HepG2 (cell line): Measurements from ENCODE around the gene CDC27. TPM values are rescaled to one million over a fixed set of nuclear protein-coding genes. Genes with fewer than 3 reads are reported as not detected.

Experiments
- AHR ChIP-seq: IDR thresholded peaks from 2 replicates; pipeline ENCODE4 v1.6.1; 2018; ENCODE audit warnings: missing genetic modification reagents, missing compliant biosample characterization
- FOXJ3 ChIP-seq: sonication (generic); formaldehyde crosslinking; IDR thresholded peaks from 2 replicates; pipeline ENCODE4 v1.4.0; 2020; ENCODE audit warnings: missing genetic modification reagents, mild to moderate bottlenecking, borderline replicate concordance
- JDP2 ChIP-seq: sonication (generic); formaldehyde crosslinking; IDR thresholded peaks from 2 replicates; pipeline ENCODE4 v1.8.1; 2022; ENCODE audit warnings: missing genetic modification reagents, borderline replicate concordance
- KMT2A ChIP-seq: sonication (generic); formaldehyde crosslinking; IDR thresholded peaks from 2 replicates; pipeline ENCODE4 v1.4.0; 2020; ENCODE audit warnings: missing genetic modification reagents
- LCORL ChIP-seq, 2 experiments: fragments of 450-650 bp in 1 of 2; sonication (generic) in 1 of 2; formaldehyde crosslinking in 1 of 2; IDR thresholded peaks; 2 replicates each; pipeline versions ENCODE4 v1.5.0 to v1.6.1; 2017 to 2020; ENCODE audit warnings: antibody characterized with exemption in 1 of 2, missing genetic modification reagents in 1 of 2
- RARA ChIP-seq: IDR thresholded peaks from 2 replicates; pipeline ENCODE4 v1.6.1; 2016; ENCODE audit warnings: missing genetic modification reagents, missing compliant biosample characterization
- ZFP37 ChIP-seq: sonication (generic); formaldehyde crosslinking; IDR thresholded peaks from 2 replicates; pipeline ENCODE4 v1.4.0; 2020; ENCODE audit warnings: missing genetic modification reagents, borderline replicate concordance
- ZMYM3 ChIP-seq: sonication (generic); formaldehyde crosslinking; IDR thresholded peaks from 2 replicates; pipeline ENCODE4 v1.5.1; 2020; ENCODE audit warnings: mild to moderate bottlenecking, missing genetic modification reagents
- ZNF12 ChIP-seq: sonication (generic); formaldehyde crosslinking; IDR thresholded peaks from 2 replicates; pipeline ENCODE4 v1.5.0; 2020; ENCODE audit warnings: missing genetic modification reagents
- ZNF17 ChIP-seq: sonication (generic); formaldehyde crosslinking; IDR thresholded peaks from 2 replicates; pipeline ENCODE4 v1.5.0; 2020; ENCODE audit warnings: mild to moderate bottlenecking, missing genetic modification reagents
- ZNF256 ChIP-seq: sonication (generic); formaldehyde crosslinking; conservative IDR thresholded peaks from 2 replicates; pipeline ENCODE4 v1.4.0; 2020; ENCODE audit warnings: missing genetic modification reagents
- ZNF260 ChIP-seq: sonication (generic); formaldehyde crosslinking; IDR thresholded peaks from 2 replicates; pipeline ENCODE4 v1.4.0; 2020; ENCODE audit warnings: missing genetic modification reagents, low read depth, mild to moderate bottlenecking, borderline replicate concordance
- ZNF263 ChIP-seq: sonication (generic); formaldehyde crosslinking; IDR thresholded peaks from 2 replicates; pipeline ENCODE4 v1.4.0; 2020; ENCODE audit warnings: missing genetic modification reagents
- ZNF350 ChIP-seq: sonication (generic); formaldehyde crosslinking; IDR thresholded peaks from 2 replicates; pipeline ENCODE4 v1.4.0; 2020; ENCODE audit warnings: mild to moderate bottlenecking, low read depth, missing genetic modification reagents, borderline replicate concordance
- ZNF569 ChIP-seq: sonication (generic); formaldehyde crosslinking; IDR thresholded peaks from 2 replicates; pipeline ENCODE4 v1.5.0; 2020; ENCODE audit warnings: mild to moderate bottlenecking, missing genetic modification reagents, moderate library complexity, borderline replicate concordance
- ZNF598 ChIP-seq: sonication (generic); formaldehyde crosslinking; IDR thresholded peaks from 2 replicates; pipeline ENCODE4 v1.5.1; 2020; ENCODE audit warnings: mild to moderate bottlenecking, missing genetic modification reagents, borderline replicate concordance
- ZNF709 ChIP-seq: sonication (generic); formaldehyde crosslinking; IDR thresholded peaks from 2 replicates; pipeline ENCODE4 v1.5.0; 2020; ENCODE audit warnings: mild to moderate bottlenecking, missing genetic modification reagents
- ZNF790 ChIP-seq: sonication (generic); formaldehyde crosslinking; IDR thresholded peaks from 2 replicates; pipeline ENCODE4 v1.8.0; 2022; ENCODE audit warnings: missing genetic modification reagents, mild to moderate bottlenecking, borderline replicate concordance
- ZSCAN30 ChIP-seq: sonication (generic); formaldehyde crosslinking; IDR thresholded peaks from 2 replicates; pipeline ENCODE4 v1.5.0; 2020; ENCODE audit warnings: mild to moderate bottlenecking, missing genetic modification reagents
- polyA plus RNA-seq, 8 experiments: library from polyadenylated mRNA; depleted of rRNA in 3 of 8; stranded (reverse) in 7 of 8; unstranded in 1 of 8; fragments of >200 nt; fragmentation: Illumina TruSeq in 4 of 8; extraction: Trizol in 4 of 8; gene quantifications; 2 replicates each; pipeline versions ENCODE4 v1.2.1 to v1.2.3, GENCODE V29; 2011 to 2016; ENCODE audit warnings: low read depth in 4 of 8, missing spikeins in 1 of 8, mixed read lengths in 1 of 8; ENCODE audit not compliant: insufficient read depth in 1 of 8
- total RNA-seq, 5 experiments: library from RNA; depleted of rRNA; stranded (reverse); fragments of >200 nt; fragmentation: Illumina TruSeq; extraction: Trizol; gene quantifications; 2 replicates each; pipeline ENCODE4 v1.2.3, GENCODE V29; 2016; ENCODE audit warnings: low read depth in 1 of 5
- TF ChIP-seq, protein P1 (sequence below): sonication (generic); formaldehyde crosslinking; IDR thresholded peaks from 2 replicates; pipeline ENCODE4 v1.5.1; 2020; ENCODE audit warnings: mild to moderate bottlenecking, missing genetic modification reagents
- TF ChIP-seq, protein P2 (sequence below): sonication (generic); formaldehyde crosslinking; IDR thresholded peaks from 2 replicates; pipeline ENCODE4 v1.5.0; 2020; ENCODE audit warnings: missing genetic modification reagents
- TF ChIP-seq, protein P3 (sequence below): sonication (generic); formaldehyde crosslinking; IDR thresholded peaks from 2 replicates; pipeline ENCODE4 v1.5.1; 2020; ENCODE audit warnings: missing genetic modification reagents, mild to moderate bottlenecking, borderline replicate concordance

CDC27 gene
- total and polyA plus RNA-seq, 2 of the 13 experiments (the other 11 are each of a cell fraction or from before 2014, with no cell fraction given) = 80.7 to 102 TPM

DNA sequence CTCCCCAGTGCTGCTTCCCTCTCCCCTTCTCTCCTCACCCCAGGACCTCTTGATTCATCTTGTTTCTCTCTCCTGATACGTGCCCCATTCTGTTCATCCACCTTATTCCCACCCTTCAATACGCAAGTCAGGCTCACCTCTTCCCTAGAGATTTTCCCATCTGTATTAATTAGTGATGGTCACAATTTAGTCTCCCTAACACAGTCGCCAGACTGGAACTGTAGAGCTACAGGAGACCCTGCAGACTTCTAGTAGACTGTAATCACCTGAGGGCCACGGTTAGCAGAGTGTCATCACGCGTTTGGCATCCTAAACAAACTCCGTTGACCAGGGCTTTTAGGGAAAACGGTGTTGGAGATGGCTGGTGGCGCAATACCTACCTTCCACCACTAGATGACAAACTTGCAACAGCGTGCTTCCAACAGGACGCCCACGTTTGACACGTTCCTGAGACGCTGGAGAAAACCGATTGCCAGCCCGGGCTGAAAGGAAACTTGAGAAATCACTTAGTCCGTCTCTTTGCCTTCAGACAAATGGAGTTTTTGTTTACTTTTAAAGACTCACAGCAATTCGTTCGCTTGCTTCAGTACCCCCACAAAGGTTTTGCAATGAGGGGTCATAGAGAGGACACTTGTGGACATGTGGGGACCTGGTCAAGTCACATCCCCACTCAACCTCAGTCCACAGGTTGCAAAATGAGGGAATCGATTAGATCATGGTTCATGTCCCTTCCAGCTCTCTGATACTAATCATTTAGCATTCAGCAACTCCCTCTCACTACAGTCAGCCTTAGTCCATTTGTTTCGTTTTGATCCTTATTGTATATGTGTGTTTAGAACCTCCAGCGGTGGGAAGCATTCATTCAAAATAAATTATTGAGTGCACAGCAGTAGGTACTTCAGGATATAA is 40.7 kb upstream of the CDC27 start (continued):
- TF ChIP-seq LCORL (IDR thresholded peaks at IDR 0.05) = no peak
- TF ChIP-seq LCORL (CRISPR knock-in tag; IDR thresholded peaks at IDR 0.05) = peak; percentile 64; the same call in 1 of the 2 replicates
- peak; percentile 30; the same call in 1 of the 2 replicates for TF ChIP-seq ZMYM3 (CRISPR knock-in tag)
- TF ChIP-seq ZNF17 (CRISPR knock-in tag) = peak; percentile 58; the same call in 1 of the 2 replicates
- TF ChIP-seq RARA = peak; percentile 95
- peak; percentile 29; the same call in 1 of the 2 replicates for TF ChIP-seq ZNF350 (CRISPR knock-in tag)
- 0 out of 2 replicates have a peak, but pooled peaks have one; percentile 39 for TF ChIP-seq ZNF256 (CRISPR knock-in tag)
- no peak for TF ChIP-seq ZNF709 (CRISPR knock-in tag)
- TF ChIP-seq ZSCAN30 (CRISPR knock-in tag) = no peak
- 0 out of 2 replicates have a peak, but pooled peaks have one; percentile 34 for TF ChIP-seq ZNF263 (CRISPR knock-in tag)
- no peak for TF ChIP-seq ZNF569 (CRISPR knock-in tag)
- 0 out of 2 replicates have a peak, but pooled peaks have one; percentile 33 for TF ChIP-seq FOXJ3 (CRISPR knock-in tag)
- TF ChIP-seq, protein P1, sequence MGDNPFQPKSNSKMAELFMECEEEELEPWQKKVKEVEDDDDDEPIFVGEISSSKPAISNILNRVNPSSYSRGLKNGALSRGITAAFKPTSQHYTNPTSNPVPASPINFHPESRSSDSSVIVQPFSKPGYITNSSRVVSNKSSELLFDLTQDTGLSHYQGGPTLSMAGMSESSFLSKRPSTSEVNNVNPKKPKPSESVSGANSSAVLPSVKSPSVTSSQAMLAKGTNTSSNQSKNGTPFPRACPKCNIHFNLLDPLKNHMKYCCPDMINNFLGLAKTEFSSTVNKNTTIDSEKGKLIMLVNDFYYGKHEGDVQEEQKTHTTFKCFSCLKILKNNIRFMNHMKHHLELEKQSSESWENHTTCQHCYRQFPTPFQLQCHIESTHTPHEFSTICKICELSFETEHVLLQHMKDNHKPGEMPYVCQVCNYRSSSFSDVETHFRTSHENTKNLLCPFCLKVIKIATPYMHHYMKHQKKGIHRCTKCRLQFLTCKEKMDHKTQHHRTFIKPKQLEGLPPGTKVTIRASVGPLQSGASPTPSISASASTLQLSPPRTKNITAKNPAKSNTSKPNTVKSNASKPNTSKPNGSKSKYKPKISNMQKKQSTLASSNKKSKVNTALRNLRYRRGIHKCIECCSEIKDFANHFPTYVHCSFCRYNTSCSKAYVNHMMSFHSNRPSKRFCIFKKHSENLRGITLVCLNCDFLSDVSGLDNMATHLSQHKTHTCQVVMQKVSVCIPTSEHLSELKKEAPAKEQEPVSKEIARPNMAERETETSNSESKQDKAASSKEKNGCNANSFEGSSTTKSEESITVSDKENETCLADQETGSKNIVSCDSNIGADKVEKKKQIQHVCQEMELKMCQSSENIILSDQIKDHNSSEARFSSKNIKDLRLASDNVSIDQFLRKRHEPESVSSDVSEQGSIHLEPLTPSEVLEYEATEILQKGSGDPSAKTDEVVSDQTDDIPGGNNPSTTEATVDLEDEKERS (CRISPR knock-in tag) = peak; percentile 64; the same call in 1 of the 2 replicates
- TF ChIP-seq, protein P2, sequence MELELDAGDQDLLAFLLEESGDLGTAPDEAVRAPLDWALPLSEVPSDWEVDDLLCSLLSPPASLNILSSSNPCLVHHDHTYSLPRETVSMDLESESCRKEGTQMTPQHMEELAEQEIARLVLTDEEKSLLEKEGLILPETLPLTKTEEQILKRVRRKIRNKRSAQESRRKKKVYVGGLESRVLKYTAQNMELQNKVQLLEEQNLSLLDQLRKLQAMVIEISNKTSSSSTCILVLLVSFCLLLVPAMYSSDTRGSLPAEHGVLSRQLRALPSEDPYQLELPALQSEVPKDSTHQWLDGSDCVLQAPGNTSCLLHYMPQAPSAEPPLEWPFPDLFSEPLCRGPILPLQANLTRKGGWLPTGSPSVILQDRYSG = no peak
- TF ChIP-seq ZNF260 = no peak
- no peak for TF ChIP-seq JDP2 (CRISPR knock-in tag)
- TF ChIP-seq ZFP37 = no peak
- peak; percentile 85 for TF ChIP-seq AHR (CRISPR knock-in tag)
- 0 out of 2 replicates have a peak, but pooled peaks have one; percentile 32 for TF ChIP-seq ZNF12
- TF ChIP-seq, protein P3, sequence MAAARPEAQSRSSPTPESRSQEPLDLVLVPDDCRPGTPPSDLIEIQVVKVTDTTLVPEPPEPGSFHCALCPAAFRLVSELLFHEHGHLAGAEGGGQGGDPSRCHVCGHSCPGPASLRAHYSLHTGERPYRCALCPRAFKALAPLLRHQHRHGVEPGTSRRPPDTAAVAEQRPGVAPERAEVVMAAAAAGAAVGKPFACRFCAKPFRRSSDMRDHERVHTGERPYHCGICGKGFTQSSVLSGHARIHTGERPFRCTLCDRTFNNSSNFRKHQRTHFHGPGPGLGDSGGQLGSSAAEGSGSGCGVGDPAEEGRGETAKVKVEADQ (CRISPR knock-in tag) = peak; percentile 67; the same call in 1 of the 2 replicates
- no peak for TF ChIP-seq ZNF790 (CRISPR knock-in tag)
- TF ChIP-seq KMT2A (CRISPR knock-in tag) = 0 out of 2 replicates have a peak, but pooled peaks have one; percentile 44
- no peak for TF ChIP-seq ZNF598
